GM18870 (cell line): ENCODE measurements around the gene TBCA.

ENCODE experiments used
- ATAC-seq: cut with Tn5 transposase; IDR thresholded peaks from one replicate; pipeline ENCODE4 v1.9.1; 2021; ENCODE audit warnings: moderate library complexity; ENCODE audit not compliant: unreplicated experiment

TBCA gene, protein sequence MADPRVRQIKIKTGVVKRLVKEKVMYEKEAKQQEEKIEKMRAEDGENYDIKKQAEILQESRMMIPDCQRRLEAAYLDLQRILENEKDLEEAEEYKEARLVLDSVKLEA

DNA sequence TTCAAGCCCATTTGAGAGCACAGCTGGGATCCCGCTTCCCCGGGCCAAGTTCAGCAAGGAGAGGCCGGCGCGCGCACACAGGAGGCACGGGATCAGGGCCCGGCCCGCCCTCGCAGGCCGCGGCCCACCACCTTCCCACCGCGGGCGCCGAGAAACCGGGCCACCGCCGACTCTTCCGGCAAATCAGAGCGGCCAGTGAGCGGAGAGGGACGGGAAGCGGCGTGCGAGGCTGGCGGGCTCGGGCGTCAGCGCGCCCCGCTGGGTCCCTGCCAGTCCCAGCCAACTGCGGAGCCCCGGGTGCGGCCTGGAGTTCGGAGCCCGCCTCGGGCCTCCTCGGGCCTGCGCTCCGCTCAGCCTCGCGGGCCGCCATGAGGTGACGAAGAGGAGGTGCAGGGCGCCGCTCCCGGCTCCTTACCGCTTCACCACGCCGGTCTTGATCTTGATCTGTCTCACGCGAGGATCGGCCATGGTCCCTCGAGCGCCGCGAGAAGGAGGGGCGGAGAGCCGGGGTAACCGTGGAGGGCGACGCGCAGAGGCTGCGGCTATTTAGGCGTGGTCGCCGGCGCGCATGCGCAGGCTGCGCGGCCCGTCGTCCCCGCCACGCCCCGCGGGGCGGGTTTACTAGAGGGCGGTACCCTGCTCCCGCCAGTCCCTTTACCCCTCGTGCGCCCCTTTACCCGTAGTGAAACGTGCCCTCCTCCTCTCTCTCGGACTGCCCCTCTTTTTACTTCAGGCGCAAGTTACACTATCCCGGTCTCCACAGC lies at the start of gene TBCA:
Gene TBCA, minus strand, starts transcription at position 550 of the 764 bp plus-strand sequence. Its CDS starts 82 bp downstream, at position 468.
- ATAC-seq: peak; percentile 76

DNA sequence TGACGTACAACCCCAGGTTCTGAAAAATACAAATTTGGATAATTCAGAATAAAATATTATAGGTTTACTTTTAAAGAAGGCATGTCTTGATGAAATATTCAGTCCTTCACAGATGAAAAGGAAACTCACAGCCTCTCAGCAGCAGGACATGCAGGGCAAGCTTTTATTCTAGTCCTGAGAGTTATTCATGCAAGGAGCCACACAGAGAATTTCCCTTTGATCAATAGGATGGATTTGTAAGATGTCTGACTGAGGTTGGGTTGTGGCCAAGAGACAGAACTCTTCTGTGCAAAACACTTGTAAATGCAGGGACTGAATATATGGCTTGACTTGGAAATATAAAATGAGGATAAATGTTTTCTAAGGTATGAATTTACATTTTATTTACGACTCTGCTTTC lies 48.8 kb upstream of the TBCA start:
- ATAC-seq: no peak

DNA sequence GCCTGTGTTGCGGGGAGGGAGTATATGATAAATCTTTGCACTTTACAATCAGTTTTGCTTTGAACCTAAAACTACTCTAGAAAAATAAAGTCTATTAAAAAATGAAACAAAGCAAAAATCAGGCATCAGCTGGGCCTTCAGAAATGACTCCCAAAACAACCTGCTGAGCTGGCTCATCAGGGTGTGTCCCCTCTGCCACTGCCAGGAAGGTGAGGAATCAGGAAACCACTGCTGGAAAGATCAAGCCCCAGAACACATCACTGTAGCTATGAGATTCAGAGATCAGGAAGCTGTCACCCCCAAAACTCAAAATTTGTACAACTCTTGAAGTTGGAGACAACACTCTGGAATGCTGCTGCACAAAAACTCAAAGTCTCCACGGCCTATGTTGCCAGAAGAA lies 40.5 kb upstream of the TBCA start:
- ATAC-seq: no peak

DNA sequence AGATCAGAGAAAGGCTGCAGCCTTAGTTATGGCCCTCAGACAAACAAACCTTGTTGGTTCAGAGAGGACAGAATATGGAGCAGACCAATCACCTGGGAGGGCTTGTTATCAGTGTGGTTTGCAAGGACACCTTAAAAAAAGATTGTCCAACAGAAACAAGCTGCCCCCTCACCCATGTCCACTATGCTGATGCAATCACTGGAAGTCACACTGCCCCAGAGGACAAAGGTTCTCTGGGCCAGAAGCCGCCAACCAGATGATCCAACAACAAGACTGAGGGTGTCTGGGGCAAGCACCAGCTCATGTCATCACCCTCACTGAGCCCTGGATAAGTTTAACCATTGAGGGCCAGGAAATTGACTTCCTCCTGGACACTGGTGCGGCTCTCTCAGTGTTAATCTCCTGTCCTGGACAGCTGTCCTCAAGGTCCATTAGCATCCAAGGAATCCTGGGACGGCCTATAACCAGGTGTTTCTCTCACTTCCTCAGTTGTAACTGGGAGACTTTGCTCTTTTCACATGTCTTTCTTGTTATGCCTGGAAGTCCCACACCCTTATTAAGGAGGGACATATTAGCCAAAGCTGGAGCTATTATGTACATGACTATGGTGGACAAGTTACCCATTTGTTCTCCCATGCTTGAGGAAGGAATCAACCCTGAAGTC lies 36.9 kb upstream of the TBCA start:
- ATAC-seq: no peak

DNA sequence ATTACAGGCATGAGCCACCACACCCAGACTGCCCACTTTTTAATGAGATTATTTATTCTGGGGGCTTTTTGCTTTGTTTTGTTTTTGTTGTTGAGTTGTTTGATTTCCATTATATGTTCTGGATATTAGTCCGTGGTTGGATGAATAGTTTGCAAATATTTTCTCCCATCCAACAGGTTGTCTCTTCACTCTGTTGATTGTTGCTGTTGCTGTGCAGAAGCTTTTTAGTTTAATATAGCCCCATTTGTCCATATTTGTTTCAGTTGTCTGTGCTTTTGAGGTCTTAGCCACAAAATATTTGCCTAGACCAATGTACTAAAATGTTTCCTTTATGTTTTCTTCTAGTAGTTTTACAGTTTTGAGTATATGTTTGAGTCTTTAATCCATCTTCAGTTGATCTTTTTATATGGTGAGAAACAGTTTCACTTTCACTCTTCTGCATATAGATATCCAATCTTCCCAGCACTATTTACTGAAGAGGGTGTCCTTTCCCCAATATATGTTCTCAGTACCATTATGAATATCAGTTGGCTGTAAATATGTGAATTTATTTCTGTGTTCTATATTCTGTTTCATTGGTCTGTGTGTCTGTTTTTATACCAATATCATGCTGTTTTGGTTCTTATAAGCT lies 30.2 kb upstream of the TBCA start:
- no peak for ATAC-seq

DNA sequence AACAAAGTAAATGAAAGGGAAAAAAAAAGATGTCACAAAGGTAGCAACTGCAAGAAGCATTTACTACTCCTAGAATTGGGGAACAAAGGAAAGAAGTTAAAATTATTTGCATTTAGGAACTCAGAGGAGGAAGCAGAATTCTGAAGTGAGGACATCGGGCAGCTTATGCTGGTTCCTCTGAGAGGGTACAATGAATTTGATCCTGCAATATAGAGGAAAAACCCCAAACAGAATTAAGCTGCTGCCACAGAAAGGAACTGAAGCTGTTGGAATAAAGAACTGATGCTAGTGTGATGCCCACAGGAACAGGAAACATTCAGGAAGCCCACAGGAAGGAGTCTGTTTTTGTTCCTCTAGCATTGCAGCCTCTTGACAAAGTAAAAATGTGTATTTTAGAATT lies 22.3 kb upstream of the TBCA start:
- ATAC-seq: no peak

DNA sequence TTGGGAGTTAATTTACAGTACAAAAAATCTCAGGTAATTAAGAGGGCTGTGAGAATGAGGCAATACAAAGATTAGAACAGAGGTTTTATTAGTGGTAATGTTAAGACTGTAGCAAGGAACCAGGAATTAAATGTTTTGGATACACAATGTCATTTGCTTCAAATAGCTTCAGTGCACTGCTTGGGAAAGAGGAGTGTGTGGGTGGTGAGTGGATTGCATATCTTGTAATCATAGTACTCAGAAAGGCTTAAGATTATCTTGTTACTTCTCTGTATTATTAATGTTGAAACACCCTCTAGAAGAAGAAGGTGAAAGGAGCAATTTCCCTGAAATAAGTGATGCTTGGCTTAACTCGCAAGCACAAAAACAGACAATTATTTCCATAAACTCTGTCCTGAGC lies 21.0 kb upstream of the TBCA start:
- no peak for ATAC-seq

DNA sequence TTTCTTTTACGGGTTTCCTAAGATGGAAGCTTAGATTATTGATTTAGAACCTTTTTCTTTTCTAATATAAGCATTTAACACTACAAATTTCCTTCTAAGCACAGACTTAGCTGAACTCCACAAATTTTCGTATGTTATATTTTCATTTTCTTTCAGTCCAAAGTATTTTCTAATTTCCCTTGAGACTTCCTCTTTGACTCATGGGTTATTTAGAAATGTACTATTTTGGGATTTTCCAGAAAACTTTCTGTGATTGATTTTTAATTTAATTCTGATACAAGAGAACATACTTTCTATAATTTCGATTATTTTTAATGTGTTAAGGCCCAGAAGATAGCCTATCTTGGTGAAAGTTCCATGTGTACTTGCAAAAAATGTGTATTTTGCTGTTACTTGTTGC lies 19.7 kb upstream of the TBCA start:
- no peak for ATAC-seq

DNA sequence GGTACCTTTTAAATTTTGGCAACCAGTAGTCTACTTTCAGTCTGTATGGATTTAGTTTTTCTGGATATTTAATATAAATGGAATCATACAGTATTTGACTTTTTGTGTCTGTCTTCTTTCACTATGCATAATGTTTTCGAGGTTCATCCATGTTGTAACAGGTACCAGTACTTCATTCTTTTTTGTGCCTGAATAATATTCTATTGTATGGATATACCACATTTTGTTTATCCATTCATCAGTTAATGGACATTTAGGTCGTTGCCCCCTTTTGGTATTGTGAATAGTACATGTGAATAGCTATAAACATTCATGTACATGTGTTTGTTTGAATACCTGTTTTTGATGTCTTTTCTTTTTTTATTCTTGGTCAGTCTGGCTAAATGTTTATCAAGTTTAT lies 19.1 kb upstream of the TBCA start:
- no peak for ATAC-seq

DNA sequence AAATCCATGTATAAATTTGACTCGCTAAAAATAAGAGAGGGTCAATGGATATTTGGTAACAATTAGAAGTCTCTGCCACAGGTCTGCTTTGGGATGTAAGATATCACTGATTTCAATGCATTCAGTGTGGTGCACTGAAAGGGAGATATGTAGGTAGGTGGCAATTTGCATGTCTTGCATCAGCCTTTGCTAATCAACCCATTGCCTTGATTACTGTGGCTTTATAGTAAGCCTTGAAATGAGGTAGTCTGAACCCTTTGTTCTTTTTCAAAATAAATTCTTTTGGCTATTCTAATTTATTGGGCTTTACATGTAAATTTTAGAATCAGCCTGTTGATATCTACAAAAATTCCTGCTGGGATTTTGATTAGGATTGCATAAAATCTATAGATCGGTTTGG lies 15.8 kb upstream of the TBCA start:
- ATAC-seq: no peak

DNA sequence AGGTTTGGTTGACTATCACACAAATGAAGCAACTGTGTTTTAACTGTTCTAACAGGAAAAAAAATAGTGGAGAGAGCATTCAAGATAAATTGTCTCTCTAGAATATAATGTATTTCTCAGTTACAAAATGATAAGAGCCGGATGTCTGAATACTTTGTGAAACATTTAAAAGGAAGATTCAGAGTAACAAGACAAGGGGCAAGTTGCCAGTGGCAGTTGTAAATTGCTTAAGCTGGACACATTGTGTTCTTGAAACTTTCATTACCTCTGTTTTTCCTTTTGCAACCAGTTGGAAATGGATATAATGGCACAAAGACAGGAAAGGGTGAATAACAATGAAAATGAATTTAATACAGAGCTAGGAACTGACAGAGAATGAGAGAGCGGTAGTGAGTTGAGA lies 15.2 kb upstream of the TBCA start:
- ATAC-seq: no peak

DNA sequence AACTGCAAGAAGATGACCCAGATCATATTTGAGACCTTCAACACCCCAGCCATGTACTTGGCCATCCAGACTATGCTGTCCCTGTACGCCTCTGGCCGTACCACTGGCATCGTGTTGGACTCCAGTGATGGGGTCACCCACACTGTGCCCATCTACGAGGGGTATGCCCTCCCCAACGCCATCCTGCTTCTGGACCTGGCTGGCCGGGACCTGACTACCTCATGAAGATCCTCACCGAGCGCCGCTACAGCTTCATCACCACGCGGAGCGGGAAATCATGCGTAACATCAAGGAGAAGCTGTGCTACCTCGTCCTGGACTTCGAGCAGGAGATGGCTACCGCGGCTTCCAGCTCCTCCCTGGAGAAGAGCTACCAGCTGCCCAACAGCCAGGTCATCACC lies 9.1 kb upstream of the TBCA start:
- no peak for ATAC-seq

DNA sequence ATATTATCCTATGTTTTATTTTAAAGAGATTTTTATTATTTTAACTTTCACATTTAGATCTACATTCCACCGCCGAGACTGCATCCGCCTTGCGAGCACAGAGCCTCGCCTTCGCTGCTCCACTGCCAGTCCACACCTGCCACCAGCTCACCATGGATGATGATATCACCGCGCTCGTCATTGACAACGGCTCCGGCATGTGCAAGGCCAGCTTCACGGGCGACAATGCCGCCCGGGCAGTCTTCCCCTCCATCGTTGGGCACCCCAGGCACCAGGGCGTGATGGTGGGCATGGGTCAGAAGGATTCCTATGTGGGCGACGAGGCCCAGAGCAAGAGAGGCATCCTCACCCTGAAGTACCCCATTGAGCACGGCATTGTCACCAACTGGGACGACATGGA lies 8.6 kb upstream of the TBCA start:
- ATAC-seq: no peak

DNA sequence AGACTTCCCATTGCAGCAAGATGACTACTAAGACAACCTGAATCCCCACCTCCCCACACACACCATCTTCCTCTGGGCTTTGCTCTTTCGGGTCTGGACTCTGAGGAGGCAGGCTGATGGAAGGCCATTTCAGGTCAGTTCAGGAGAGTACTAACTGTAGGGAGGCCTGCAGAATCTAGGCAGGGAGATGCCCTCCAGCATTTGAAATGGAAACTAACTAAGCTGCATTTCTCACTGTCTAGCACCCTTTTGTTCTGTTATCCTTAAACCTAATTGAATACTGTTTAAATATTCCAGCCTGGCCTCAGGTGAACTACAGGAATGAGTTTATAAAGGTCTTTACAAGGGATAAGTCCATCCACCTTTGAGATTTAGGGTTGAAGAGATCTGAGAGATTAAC lies 4.9 kb upstream of the TBCA start:
- ATAC-seq: no peak

DNA sequence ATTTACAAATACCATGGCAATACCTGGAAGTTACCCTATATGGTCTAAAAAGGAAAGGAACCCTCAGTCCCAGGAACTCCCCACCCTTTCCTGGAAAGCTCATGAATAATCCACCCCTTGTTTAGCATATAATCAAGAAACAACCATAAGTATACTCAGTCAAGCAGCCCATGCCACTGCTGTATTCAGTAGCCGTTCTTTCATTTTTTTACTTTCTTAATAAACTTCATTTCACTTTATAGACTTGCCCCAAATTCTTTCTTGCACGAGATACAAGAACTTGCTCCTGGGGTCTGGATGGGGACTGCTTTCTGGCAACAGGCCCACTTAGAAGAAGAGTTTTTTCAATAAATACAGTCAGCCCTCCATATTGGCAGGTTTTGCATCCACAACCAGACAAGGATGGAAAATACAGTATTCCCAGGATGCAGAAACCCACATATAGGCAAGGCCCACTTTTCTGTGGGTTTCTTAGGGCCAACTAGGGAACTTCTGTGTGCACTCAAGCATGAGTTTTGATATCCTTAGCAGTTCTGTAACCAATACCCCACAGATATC lies 2.8 kb upstream of the TBCA start:
- ATAC-seq: no peak

DNA sequence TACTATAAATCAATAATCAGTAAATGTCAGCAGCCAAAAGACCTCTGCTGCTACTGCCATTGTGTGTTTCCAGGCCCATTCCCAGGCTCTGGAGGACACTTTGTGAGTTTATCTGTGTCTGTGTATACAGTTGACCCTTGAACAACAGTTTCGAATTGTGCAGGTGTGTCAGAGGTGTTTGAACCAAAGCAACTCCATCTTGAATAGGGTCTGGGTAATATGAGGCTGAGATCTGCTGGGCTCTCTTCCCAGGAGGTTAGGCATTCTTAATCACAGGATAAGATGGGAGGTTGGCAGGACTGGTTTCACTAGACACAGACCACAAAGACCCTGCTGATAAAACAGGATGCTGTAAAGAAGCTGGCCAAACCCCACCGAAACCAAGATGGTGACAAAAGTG lies 2.3 kb upstream of the TBCA start:
- no peak for ATAC-seq

DNA sequence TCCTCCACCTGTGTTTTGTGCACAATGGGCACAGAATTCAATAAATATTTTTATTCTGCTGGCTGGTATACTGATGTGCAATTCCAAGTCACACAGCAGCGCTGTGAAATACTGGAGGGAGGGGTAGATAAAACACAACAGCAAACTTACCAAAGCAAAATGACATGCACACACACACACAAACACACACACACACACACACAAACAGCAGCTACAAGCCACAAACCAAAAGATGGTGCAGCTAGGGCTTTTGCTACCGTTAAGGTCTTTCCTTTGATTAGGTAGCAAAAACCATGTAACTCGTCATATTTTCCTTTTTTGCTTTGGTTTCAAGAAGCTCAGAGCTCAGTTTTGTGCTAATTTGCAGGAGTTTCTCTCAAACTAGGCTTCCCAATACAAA lies 1.8 kb upstream of the TBCA start:
- ATAC-seq: no peak

DNA sequence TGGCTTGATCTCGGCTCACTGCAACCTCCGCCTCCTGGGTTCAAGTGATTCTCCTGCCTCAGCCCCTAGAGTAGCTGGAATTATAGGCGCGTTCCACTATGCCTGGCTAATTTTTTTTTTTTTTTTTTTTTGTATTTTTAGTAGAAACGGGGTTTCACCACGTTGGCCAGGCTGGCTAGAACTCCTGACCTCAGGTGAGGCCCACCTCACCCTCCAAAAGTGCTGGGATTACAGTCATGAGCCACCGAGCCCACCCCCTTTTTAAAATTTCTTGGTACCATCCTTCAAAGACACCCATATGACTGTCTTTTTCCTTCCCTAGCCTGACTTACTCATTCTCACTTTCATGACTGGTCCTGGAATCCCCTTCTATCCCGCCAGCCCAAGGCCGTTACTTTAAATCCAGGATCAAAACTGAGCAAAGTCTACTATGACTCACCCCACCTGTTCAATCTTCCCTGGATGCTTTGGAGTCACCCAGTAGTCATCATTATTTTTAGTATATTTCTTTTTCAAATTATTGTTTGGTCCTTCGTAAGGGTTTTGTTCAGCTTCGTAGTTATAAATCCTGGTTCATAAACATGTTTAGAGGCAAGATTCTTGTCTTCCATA lies 1.2 kb upstream of the TBCA start:
- ATAC-seq: no peak

DNA sequence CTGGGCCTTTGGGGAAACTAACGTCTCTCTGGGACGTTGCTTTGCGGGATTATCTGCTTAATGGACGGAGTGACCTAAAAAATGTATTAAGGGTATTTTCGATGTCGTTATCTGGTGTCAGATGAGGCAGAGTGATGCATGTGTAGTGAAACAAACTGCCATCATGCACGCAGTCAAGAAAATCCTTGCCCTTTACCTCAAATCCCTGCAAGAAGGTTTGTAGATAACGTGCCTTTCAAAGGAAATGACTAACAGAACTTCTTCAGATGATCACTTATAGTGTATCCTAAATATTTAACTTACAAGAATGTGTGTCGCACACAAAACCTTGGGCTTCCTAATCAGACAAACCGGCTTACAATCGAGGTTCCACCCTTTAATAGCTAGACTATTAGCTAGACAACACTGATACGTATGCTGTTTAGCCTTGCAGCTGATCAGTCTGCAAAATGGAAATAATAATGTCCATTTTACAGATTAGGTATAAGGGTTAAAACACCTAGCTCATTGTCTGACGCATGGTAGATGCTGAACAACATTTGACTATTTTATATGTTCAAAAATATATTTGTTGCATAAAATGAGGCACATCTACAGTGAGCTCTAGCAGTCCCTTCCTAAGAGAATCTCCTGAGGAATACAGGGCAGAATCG lies 541 bp upstream of the TBCA start:
- no peak for ATAC-seq

DNA sequence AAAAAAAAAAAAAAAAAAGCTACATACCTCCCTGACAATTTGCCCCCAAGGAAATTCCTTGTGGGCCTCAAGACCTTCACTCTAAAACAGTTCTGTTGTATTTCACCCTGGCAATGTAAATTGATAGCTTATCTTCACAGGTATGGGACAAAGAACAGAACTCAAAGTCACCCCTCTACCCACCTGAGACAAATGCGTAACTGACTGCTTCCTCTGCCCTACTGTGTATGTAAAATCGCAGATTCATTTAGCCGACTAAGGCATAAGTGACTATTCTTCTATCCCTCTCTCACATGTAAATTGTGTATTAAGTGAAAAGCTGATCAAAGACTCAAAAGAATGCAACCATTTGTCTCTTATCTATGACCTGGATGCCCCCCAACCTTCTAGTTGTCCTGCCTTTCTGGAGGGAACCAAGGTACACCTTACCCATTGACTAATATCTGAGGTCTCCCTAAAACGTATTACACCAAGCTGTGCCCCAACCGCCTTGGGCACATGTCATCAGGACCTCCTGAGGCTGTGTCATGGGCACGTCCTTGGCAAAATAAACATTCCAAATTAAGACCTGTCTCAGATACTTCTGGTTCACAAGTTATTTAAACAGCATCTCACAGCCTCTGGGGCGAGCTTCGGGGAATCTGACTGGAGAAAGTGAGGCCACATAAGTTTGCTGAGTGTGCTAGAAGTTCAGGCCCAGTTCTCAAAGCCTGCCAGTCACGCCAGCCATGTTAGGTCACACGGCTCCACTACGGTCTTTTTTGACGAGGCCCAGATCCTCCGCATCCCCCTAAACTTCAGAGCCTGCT lies 954 bp downstream of the TBCA start:
- peak; percentile 4 for ATAC-seq
